Body of pancreas (tissue), 4 donors: ENCODE measurements around the gene MAX. TPM values are rescaled to one million over a fixed set of nuclear protein-coding genes. Genes with fewer than 3 reads are reported as not detected.

ENCODE experiments used
- ATAC-seq: fragments of 150-250 bp; one replicate; pipeline ENCODE4 v1.9.1; 2016
- DNase-seq, 4 donors: peaks; one replicate each; pipeline ENCODE4 v3.0.0-alpha.2; 2019
- H3K27ac ChIP-seq, 4 donors: fragments of 200-600 bp; sonication (generic); 1 replicate in 3 of 4; 2 replicates in 1 of 4; pipeline versions ENCODE4 v1.5.1 to v1.6.1; 2016 to 2019; ENCODE audit warnings: mild to moderate bottlenecking in 1 of 4, mixed read lengths in 1 of 4, moderate library complexity in 1 of 4
- H3K27me3 ChIP-seq, 2 donors: fragments of 200-600 bp; sonication (generic); one replicate each; pipeline ENCODE4 v1.6.0; 2016; ENCODE audit warnings: mild to moderate bottlenecking in 1 of 2
- H3K36me3 ChIP-seq, 2 donors: fragments of 200-600 bp; sonication (generic); replicated peaks in 1 of 2; 2 replicates each; pipeline ENCODE4 v1.5.1; 2016; ENCODE audit warnings: low read depth in 2 of 2; ENCODE audit not compliant: insufficient read depth in 1 of 2
- H3K4me1 ChIP-seq: fragments of 200-600 bp; sonication (generic); one replicate; pipeline ENCODE4 v1.6.0; 2016
- H3K4me3 ChIP-seq, 2 donors: fragments of 200-600 bp; sonication (generic); 1 replicate in 1 of 2; 2 replicates in 1 of 2; pipeline ENCODE4 v1.5.1; 2016 to 2019
- H3K9me3 ChIP-seq, 3 donors: fragments of 200-600 bp; sonication (generic); 1 replicate in 2 of 3; 2 replicates in 1 of 3; pipeline ENCODE4 v1.5.1; 2016
- POLR2A ChIP-seq, 3 donors: fragments of 450-650 bp; IDR thresholded peaks; one replicate each; pipeline ENCODE4 v1.6.1; 2016; ENCODE audit warnings: antibody characterized with exemption in 3 of 3, mild to moderate bottlenecking in 2 of 3
- WGBS, 2 donors: methylation state at CpG; one replicate each; pipeline ENCODE4 v1.1.5; 2017; 5-methylcytosine and 5-hydroxymethylcytosine counted together
- intact Hi-C: fragments of 100-400 bp; cut with DNase I; formaldehyde crosslinking; loops from one replicate; pipeline ENCODE4 v1.15.1; 2023
- total RNA-seq, 2 donors: library from RNA; depleted of rRNA; stranded (reverse); fragments of >200 nt; gene quantifications; one replicate each; pipeline ENCODE4 v1.1.0, GENCODE V29; 2016
- TF ChIP-seq, protein P1 (sequence below), 7 experiments: fragments of 450-650 bp in 4 of 7; fragments of 200-600 bp in 3 of 7; sonication (generic) in 3 of 7; IDR thresholded peaks; one replicate each; pipeline ENCODE4 v1.5.1; 2016 to 2019; ENCODE audit warnings: antibody characterized with exemption in 7 of 7

The MAX gene
- 10 to 100 TPM; 28.8 to 30.0 TPM for total RNA-seq

- DNase-seq (peak; percentile 97 to 99 (median 98)), ATAC-seq (peak; percentile 93)
- Histone ChIP-seq H3K27ac (peak within 1 kb of the TSS; percentile 58 to 87 (median 70)), H3K9me3 (no peaks in the 10 kb centered on the region), H3K27me3 (no peaks in the 10 kb centered on the region), H3K36me3 (no peaks in the 10 kb centered on the region), H3K4me3 (peak within 1 kb of the TSS; percentile 96 to 97), H3K4me1 (peaks cover 21% of the 10 kb centered on the region)
- intact Hi-C loops: no loop called here
- 0% methylated on average over 10 to 46 of the region's 61 CpGs for WGBS, 2 donors
- TF ChIP-seq, protein P1, sequence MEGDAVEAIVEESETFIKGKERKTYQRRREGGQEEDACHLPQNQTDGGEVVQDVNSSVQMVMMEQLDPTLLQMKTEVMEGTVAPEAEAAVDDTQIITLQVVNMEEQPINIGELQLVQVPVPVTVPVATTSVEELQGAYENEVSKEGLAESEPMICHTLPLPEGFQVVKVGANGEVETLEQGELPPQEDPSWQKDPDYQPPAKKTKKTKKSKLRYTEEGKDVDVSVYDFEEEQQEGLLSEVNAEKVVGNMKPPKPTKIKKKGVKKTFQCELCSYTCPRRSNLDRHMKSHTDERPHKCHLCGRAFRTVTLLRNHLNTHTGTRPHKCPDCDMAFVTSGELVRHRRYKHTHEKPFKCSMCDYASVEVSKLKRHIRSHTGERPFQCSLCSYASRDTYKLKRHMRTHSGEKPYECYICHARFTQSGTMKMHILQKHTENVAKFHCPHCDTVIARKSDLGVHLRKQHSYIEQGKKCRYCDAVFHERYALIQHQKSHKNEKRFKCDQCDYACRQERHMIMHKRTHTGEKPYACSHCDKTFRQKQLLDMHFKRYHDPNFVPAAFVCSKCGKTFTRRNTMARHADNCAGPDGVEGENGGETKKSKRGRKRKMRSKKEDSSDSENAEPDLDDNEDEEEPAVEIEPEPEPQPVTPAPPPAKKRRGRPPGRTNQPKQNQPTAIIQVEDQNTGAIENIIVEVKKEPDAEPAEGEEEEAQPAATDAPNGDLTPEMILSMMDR (IDR thresholded peaks at IDR 0.05): no peak
- TF ChIP-seq POLR2A (IDR thresholded peaks at IDR 0.05): peak; percentile 38 to 90 (median 80)
These were observed at the start of gene MAX for GRCh38 chr14:65102441-65103149. TSS of gene MAX (minus strand) at chr14:65102517. CDS start at chr14:65102339, 178 bp downstream.

DNA sequence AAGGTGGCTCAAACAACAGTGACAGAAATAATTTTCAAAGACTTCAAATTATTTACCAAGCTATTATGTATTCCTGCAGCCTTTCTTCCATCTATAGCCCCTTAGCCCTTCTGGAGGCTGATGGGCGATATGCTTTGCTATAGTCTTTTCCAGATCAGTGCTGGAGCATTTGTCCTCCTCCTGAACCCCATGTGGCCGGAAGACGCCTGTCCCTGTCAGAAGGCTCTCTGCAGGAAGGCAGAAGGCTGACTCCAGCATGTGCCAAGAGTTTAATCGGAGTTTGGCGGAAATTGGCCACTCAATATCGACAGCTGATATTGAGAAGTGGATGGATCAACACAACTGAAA is 49.3 kb upstream of the MAX start:
- no peak for DNase-seq
- H3K9me3 ChIP-seq: no peaks in the 10 kb centered on the region
- WGBS, 2 donors: 73 to 84% methylated on average over 6 of the region's 6 CpGs

GRCh38 chr14:65150898-65151608 is 48.7 kb upstream of the MAX start:
- 52 to 55% methylated on average over 8 of the region's 8 CpGs for WGBS, 2 donors
- no peaks in the 10 kb centered on the region for H3K27me3 ChIP-seq
- H3K4me1 ChIP-seq: no peaks in the 10 kb centered on the region
- ATAC-seq (no peak), DNase-seq (no peak)
- H3K9me3 ChIP-seq: no peaks in the 10 kb centered on the region
- H3K36me3 ChIP-seq: no peaks in the 10 kb centered on the region
- TF ChIP-seq POLR2A (IDR thresholded peaks at IDR 0.05): no peak
- TF ChIP-seq, protein P1 (IDR thresholded peaks at IDR 0.05): no peak
- no peak overlapping the region for H3K27ac ChIP-seq
- H3K4me3 ChIP-seq: no peak overlapping the region
- intact Hi-C loops: no loop called here

More for the DNA sequence above, 49.3 kb upstream of the MAX start:
- no peak overlapping the region for H3K27ac ChIP-seq
- no peaks in the 10 kb centered on the region for H3K4me1 ChIP-seq
- TF ChIP-seq, protein P1 (IDR thresholded peaks at IDR 0.05): no peak
- TF ChIP-seq POLR2A (IDR thresholded peaks at IDR 0.05): no peak
- no peaks in the 10 kb centered on the region for H3K36me3 ChIP-seq
- H3K4me3 ChIP-seq: no peak overlapping the region
- no peaks in the 10 kb centered on the region for H3K27me3 ChIP-seq
- ATAC-seq: no peak
- intact Hi-C loops: no loop called here

GRCh38 chr14:65149116-65149515 is 46.8 kb upstream of the MAX start:
- no peak overlapping the region for H3K4me3 ChIP-seq
- H3K9me3 ChIP-seq: no peaks in the 10 kb centered on the region
- intact Hi-C loops: no loop called here
- no peaks in the 10 kb centered on the region for H3K36me3 ChIP-seq
- 89 to 90% methylated on average over 4 of the region's 4 CpGs for WGBS, 2 donors
- no peak for DNase-seq
- ATAC-seq: no peak
- H3K4me1 ChIP-seq: no peaks in the 10 kb centered on the region
- TF ChIP-seq POLR2A (IDR thresholded peaks at IDR 0.05): no peak
- TF ChIP-seq, protein P1 (IDR thresholded peaks at IDR 0.05): no peak
- no peaks in the 10 kb centered on the region for H3K27me3 ChIP-seq
- no peak overlapping the region for H3K27ac ChIP-seq
